Stimulated activated CD8-positive, alpha-beta memory T cell treated with anti-CD3 and anti-CD28 coated beads, Interleukin-12 subunit alpha, Interleukin-12 subunit beta, amount 100 ng/mL, for 1 hour (primary cell): ENCODE data around the gene HLCS.
"Not testable (repeated sequence)": the region's sequence is repeated elsewhere in the genome, so short reads cannot be mapped to it uniquely, and the experiment has no call there.

Source experiments
- DNase-seq: peaks from one replicate; pipeline ENCODE4 v3.0.0-alpha.2; 2020; ENCODE audit warnings: low read depth

HLCS gene

GRCh38 chr21:36955783-36956182, 10.7 kb downstream of the HLCS start:
- no peak for DNase-seq

GRCh38 chr21:36952331-36952730, 14.1 kb downstream of the HLCS start:
- DNase-seq: not testable (repeated sequence)

GRCh38 chr21:36949171-36950141, 17.0 kb downstream of the HLCS start:
- no peak for DNase-seq

- DNase-seq: no peak
Observed at GRCh38 chr21:36948686-36949085, 17.8 kb downstream of the HLCS start.

- no peak for DNase-seq
Observed at GRCh38 chr21:36946949-36947356, 19.5 kb downstream of the HLCS start.

- DNase-seq: no peak
Observed at GRCh38 chr21:36945496-36946138, 20.9 kb downstream of the HLCS start.

GRCh38 chr21:36936361-36937135, 29.9 kb downstream of the HLCS start:
- DNase-seq: no peak

GRCh38 chr21:36934864-36935420, 31.5 kb downstream of the HLCS start:
- no peak for DNase-seq

- no peak for DNase-seq
Observed at GRCh38 chr21:36932161-36932816, 34.2 kb downstream of the HLCS start.

- DNase-seq: no peak
Observed at GRCh38 chr21:36929622-36930021, 36.8 kb downstream of the HLCS start.

- no peak for DNase-seq
Observed at GRCh38 chr21:36928960-36929359, 37.5 kb downstream of the HLCS start.

GRCh38 chr21:36927719-36928117, 38.8 kb downstream of the HLCS start:
- DNase-seq: peak; percentile 59

- DNase-seq: no peak
Observed at GRCh38 chr21:36926989-36927718, 39.3 kb downstream of the HLCS start.

GRCh38 chr21:36923270-36923669, 43.2 kb downstream of the HLCS start:
- no peak for DNase-seq

GRCh38 chr21:36922861-36923260, 43.6 kb downstream of the HLCS start:
- DNase-seq: no peak

- DNase-seq: no peak
Observed at GRCh38 chr21:36918291-36918690, 48.2 kb downstream of the HLCS start.

GRCh38 chr21:36917471-36918158, 48.9 kb downstream of the HLCS start:
- DNase-seq: no peak

GRCh38 chr21:36916718-36917117, 49.8 kb downstream of the HLCS start:
- DNase-seq: no peak

- no peak for DNase-seq
Observed at GRCh38 chr21:36915696-36916245, 50.7 kb downstream of the HLCS start.
